Gastrocnemius medialis (tissue), 4 donors: ENCODE measurements around the gene TRIM69.

Experiments
- CTCF ChIP-seq, 5 experiments: fragments of 450-650 bp in 3 of 5; fragments of 200-600 bp in 2 of 5; sonication (generic) in 2 of 5; IDR thresholded peaks in 4 of 5; conservative IDR thresholded peaks in 1 of 5; 1 replicate in 4 of 5; 2 replicates in 1 of 5; pipeline ENCODE4 v1.5.1; 2016 to 2019; ENCODE audit warnings: antibody characterized with exemption in 5 of 5, mild to moderate bottlenecking in 3 of 5, moderate library complexity in 3 of 5
- POLR2A ChIP-seq, 2 donors: fragments of 450-650 bp; IDR thresholded peaks; one replicate each; pipeline ENCODE4 v1.6.1; 2017; ENCODE audit warnings: antibody characterized with exemption in 2 of 2, mild to moderate bottlenecking in 2 of 2, moderate library complexity in 2 of 2

- TF ChIP-seq CTCF (IDR thresholded peaks at IDR 0.05 in 4 of 5, conservative IDR thresholded peaks at IDR 0.05 in 1 of 5) (no peak), POLR2A (IDR thresholded peaks at IDR 0.05) (no peak)
Observed at GRCh38 chr15:44692659-44693058, 43.7 kb upstream of the TRIM69 start.
